GM12878 (cell line): ENCODE results near the gene PURA. TPM values are rescaled to one million over a fixed set of nuclear protein-coding genes. Genes with fewer than 3 reads are reported as not detected.

Experiments used
- ATAC-seq: fragments of 200-7000 bp; cut with Tn5 transposase; 3 replicates; pipeline ENCODE4 v1.9.1; 2020; ENCODE audit warnings: mild to moderate bottlenecking, moderate library complexity
- BruUV-seq: library from RNA; stranded (reverse); fragments of 400-500 nt; replicated peaks from 2 replicates; lab custom pipeline; 2021; lab: Mats Ljungman, UMichigan
- CTCF ChIA-PET: fragments of 300-600 bp; sonication (Branson Sonifier 250); formaldehyde crosslinking; extraction: SDS; loops from one replicate; lab custom pipeline; 2021; ENCODE audit warnings: inconsistent platforms; lab: Yijun Ruan, JAX
- POLR2A ChIA-PET: fragments of 350-600 bp; formaldehyde crosslinking; extraction: SDS; loops from one replicate; lab custom pipeline; 2021; ENCODE audit warnings: inconsistent platforms; lab: Charles Lee
- RAD21 ChIA-PET: fragments of 300-600 bp; sonication (Branson Sonifier 250); formaldehyde crosslinking; loops from one replicate; lab custom pipeline; 2023; ENCODE audit warnings: antibody characterized with exemption; ENCODE audit not compliant: unreplicated experiment; lab: Charles Lee
- SMC1A ChIA-PET: fragments of 300-600 bp; sonication (Branson Sonifier 250); formaldehyde crosslinking; loops from one replicate; lab custom pipeline; 2023; ENCODE audit not compliant: unreplicated experiment, uncharacterized antibody; lab: Charles Lee
- DNase-seq: peaks from one replicate; pipeline ENCODE4 v3.0.0-alpha.2; 2011; ENCODE audit warnings: low read depth, low spot score
- FAIRE-seq: peaks from 3 replicates; lab custom pipeline; 2011; peaks lifted over from hg19 to GRCh38; lab: Jason Lieb, UNC
- H2AFZ ChIP-seq: 2 replicates; pipeline ENCODE4 v1.6.0; 2011; ENCODE audit warnings: low read depth, low read length, control low read depth; ENCODE audit not compliant: control insufficient read depth
- H3K27ac ChIP-seq: 2 replicates; pipeline ENCODE4 v1.5.1; 2011; ENCODE audit warnings: control low read depth; ENCODE audit not compliant: control insufficient read depth, insufficient read depth
- H3K27me3 ChIP-seq, 2 experiments: replicated peaks in 1 of 2; 2 replicates each; pipeline versions ENCODE4 v1.6.0 to v1.6.1; 2011; ENCODE audit warnings: low read length in 1 of 2; ENCODE audit not compliant: control insufficient read depth in 2 of 2, insufficient read depth in 2 of 2
- H3K36me3 ChIP-seq, 2 experiments: 2 replicates each; pipeline ENCODE4 v1.5.1; 2011; ENCODE audit warnings: low read length in 1 of 2; ENCODE audit not compliant: control insufficient read depth in 2 of 2, insufficient read depth in 2 of 2
- H3K4me1 ChIP-seq: 2 replicates; pipeline ENCODE4 v1.6.1; 2011; ENCODE audit warnings: mild to moderate bottlenecking, low read length, moderate library complexity, mixed read lengths; ENCODE audit not compliant: control insufficient read depth, insufficient read depth
- H3K4me2 ChIP-seq: 2 replicates; pipeline ENCODE4 v1.6.0; 2011; ENCODE audit warnings: control low read depth; ENCODE audit not compliant: control insufficient read depth, insufficient read depth
- H3K4me3 ChIP-seq: fragments of 200-600 bp; sonication (generic); 2 replicates; pipeline ENCODE4 v1.5.1; 2016
- H3K79me2 ChIP-seq: 2 replicates; pipeline ENCODE4 v1.6.0; 2011; ENCODE audit warnings: low read length; ENCODE audit not compliant: control insufficient read depth, insufficient read depth
- H3K9ac ChIP-seq: 2 replicates; pipeline ENCODE4 v1.8.0; 2011; ENCODE audit warnings: low read length, control low read depth, mixed read lengths; ENCODE audit not compliant: control insufficient read depth, insufficient read depth
- H3K9me3 ChIP-seq: replicated peaks from 3 replicates; pipeline ENCODE4 v1.5.1; 2011; ENCODE audit warnings: mild to moderate bottlenecking, low read length; ENCODE audit not compliant: control insufficient read depth, insufficient read depth
- H4K20me1 ChIP-seq: 2 replicates; pipeline ENCODE4 v1.6.0; 2011; ENCODE audit not compliant: control insufficient read depth, insufficient read depth
- ASH2L ChIP-seq: fragments of 300-600, 200-600 bp; sonication (generic); IDR thresholded peaks from 2 replicates; pipeline ENCODE4 v1.6.1; 2017; ENCODE audit warnings: low read depth, mild to moderate bottlenecking, borderline replicate concordance
- BCL3 ChIP-seq: IDR thresholded peaks from 2 replicates; pipeline ENCODE4 v1.6.1; 2011; ENCODE audit warnings: borderline replicate concordance, low read depth, mild to moderate bottlenecking, moderate library complexity, low read length; ENCODE audit not compliant: insufficient read depth, poor library complexity, severe bottlenecking
- BCLAF1 ChIP-seq: fragments of 450-650 bp; IDR thresholded peaks from 2 replicates; pipeline ENCODE4 v1.6.1; 2017; ENCODE audit warnings: antibody characterized with exemption, mild to moderate bottlenecking, moderate library complexity
- E2F8 ChIP-seq: fragments of 450-650 bp; IDR thresholded peaks from 2 replicates; pipeline ENCODE4 v1.6.1; 2018; ENCODE audit warnings: mild to moderate bottlenecking, low read depth, moderate library complexity; ENCODE audit not compliant: partially characterized antibody
- ESRRA ChIP-seq: IDR thresholded peaks from 2 replicates; pipeline ENCODE4 v1.6.1; 2012; ENCODE audit warnings: mild to moderate bottlenecking, low read length, improper control_type of control experiment
- MAX ChIP-seq: IDR thresholded peaks from 2 replicates; pipeline ENCODE4 v1.6.1; 2012; ENCODE audit warnings: low read depth, low read length, improper control_type of control experiment
- NR2C1 ChIP-seq: fragments of 450-650 bp; IDR thresholded peaks from 2 replicates; pipeline ENCODE4 v1.6.1; 2017; ENCODE audit warnings: antibody characterized with exemption, mild to moderate bottlenecking, moderate library complexity
- POLR2AphosphoS2 ChIP-seq: IDR thresholded peaks from 2 replicates; pipeline ENCODE4 v1.6.1; 2011; ENCODE audit warnings: low read depth, mild to moderate bottlenecking, low read length, improper control_type of control experiment, moderate library complexity
- STAT1 ChIP-seq: fragments of 450-650 bp; conservative IDR thresholded peaks from 2 replicates; pipeline ENCODE4 v1.6.1; 2014; ENCODE audit warnings: antibody characterized with exemption, mild to moderate bottlenecking
- ZNF24 ChIP-seq: fragments of 450-650 bp; IDR thresholded peaks from 2 replicates; pipeline ENCODE4 v1.6.1; 2017; ENCODE audit warnings: antibody characterized with exemption, mild to moderate bottlenecking
- WGBS: methylation state at CpG from one replicate; pipeline ENCODE4 v1.1.6; 2016; ENCODE audit warnings: low lambda C conversion rate; ENCODE audit not compliant: insufficient replicate concordance, insufficient coverage; ENCODE audit errors: missing lambda C conversion rate; 5-methylcytosine and 5-hydroxymethylcytosine counted together
- in situ Hi-C: fragments of 300-500 bp; cut with MboI; formaldehyde crosslinking; loops from 9 replicates; pipeline ENCODE4 v1.14.3; 2018; ENCODE audit warnings: mixed read lengths
- intact Hi-C: fragments of 100-400 bp; cut with micrococcal nuclease; formaldehyde crosslinking; loops from one replicate; pipeline ENCODE4 v1.14.2; 2022; ENCODE audit not compliant: unreplicated experiment
- polyA plus RNA-seq, 11 experiments: library from polyadenylated mRNA; depleted of rRNA in 4 of 11; unstranded in 6 of 11; stranded (reverse) in 5 of 11; fragments of >200 nt; fragmentation: Nextera tagmentation in 4 of 11; fragmentation: Illumina TruSeq in 1 of 11; extraction: Ambion mirVana in 4 of 11; extraction: Trizol in 1 of 11; gene quantifications; 1 replicate in 1 of 11; 2 replicates in 10 of 11; pipeline versions ENCODE4 v1.2.1 to v1.2.3, GENCODE V29; 2011 to 2016; ENCODE audit warnings: inconsistent platforms in 2 of 11, missing spikeins in 2 of 11, low read depth in 1 of 11
- total RNA-seq, 4 experiments: library from RNA; depleted of rRNA in 3 of 4; stranded (reverse); fragments of >200 nt in 3 of 4; fragmentation: Illumina TruSeq in 1 of 4; extraction: Trizol in 1 of 4; gene quantifications; 2 replicates each; pipeline versions ENCODE4 v1.2.1 to v1.2.3, GENCODE V29; 2013 to 2021

PURA gene
- total and polyA plus RNA-seq, 10 of the 15 experiments (the other 5 are each of a cell fraction or from before 2014, with no cell fraction given) = 3.3 to 11.8 (median 5.8) TPM

GRCh38 chr5:140165923-140166270 lies 52.0 kb downstream of the PURA start:
- RAD21 ChIA-PET = interaction anchor here (0.6 kb wide), 1 partner anchor 111 kb away, joined by 3 read pairs; no protein-coding TSS in a partner anchor
- POLR2A ChIA-PET = interaction anchor here (0.5 kb wide), 1 partner anchor 9 kb away, joined by 3 read pairs; no protein-coding TSS in a partner anchor
- Histone ChIP-seq H3K4me2 (no peak overlapping the region), H3K79me2 (no peaks in the 10 kb centered on the region), H3K9me3 (no peaks in the 10 kb centered on the region), H3K9ac (no peak overlapping the region), H3K27me3 (no peaks in the 10 kb centered on the region), H4K20me1 (no peaks in the 10 kb centered on the region), H3K4me3 (no peak overlapping the region), H3K36me3 (no peaks in the 10 kb centered on the region), H3K27ac (no peak overlapping the region), H2AFZ (no peak overlapping the region), H3K4me1 (peaks cover 16% of the 10 kb centered on the region)
- BruUV-seq = no TSS peak
- no peak for FAIRE-seq
- in situ Hi-C loops (no loop called here), intact Hi-C loops (no loop called here)
- DNase-seq = no peak
- SMC1A ChIA-PET = interaction anchor here (1.5 to 2.5 kb wide), 2 partner anchors 74 to 93 kb away, joined by 4 to 6 read pairs; no protein-coding TSS in a partner anchor
- TF ChIP-seq ASH2L (no peak), BCL3 (no peak), BCLAF1 (no peak), MAX (no peak), ESRRA (no peak), E2F8 (no peak), POLR2AphosphoS2 (no peak), NR2C1 (no peak), STAT1 (no peak), ZNF24 (no peak)
- ATAC-seq = no peak
- CTCF ChIA-PET = interaction anchor here (1.0 to 1.5 kb wide), 3 partner anchors 13 to 193 kb away, joined by 3 to 4 read pairs (median 3); no protein-coding TSS in a partner anchor
- 62% methylated on average over 4 of the region's 4 CpGs for WGBS
